GM18858 (cell line): ENCODE measurements around the gene SLC9A9.
A peak's percentile ranks its signal among the peaks of the same experiment; 100 is the strongest.
"Not testable (repeated sequence)": the region's sequence is repeated elsewhere in the genome, so short reads cannot be mapped to it uniquely, and the experiment has no call there.

ENCODE experiments used
- ATAC-seq: cut with Tn5 transposase; IDR thresholded peaks from one replicate; pipeline ENCODE4 v1.9.1; 2021; ENCODE audit not compliant: unreplicated experiment

Gene SLC9A9

GRCh38 chr3:143525408-143525807, 322.9 kb downstream of the SLC9A9 start:
- no peak for ATAC-seq

GRCh38 chr3:143521803-143522202, 326.5 kb downstream of the SLC9A9 start:
- no peak for ATAC-seq

GRCh38 chr3:143517131-143517530, 331.1 kb downstream of the SLC9A9 start:
- not testable (repeated sequence) for ATAC-seq

GRCh38 chr3:143514874-143515273, 333.4 kb downstream of the SLC9A9 start:
- ATAC-seq: no peak

GRCh38 chr3:143514109-143514508, 334.2 kb downstream of the SLC9A9 start:
- no peak for ATAC-seq

- no peak for ATAC-seq
Observed at GRCh38 chr3:143511174-143511879, 336.9 kb downstream of the SLC9A9 start.

GRCh38 chr3:143510601-143511000, 337.7 kb downstream of the SLC9A9 start:
- no peak for ATAC-seq

GRCh38 chr3:143507735-143508580, 340.3 kb downstream of the SLC9A9 start:
- ATAC-seq: no peak

GRCh38 chr3:143506190-143506589, 342.1 kb downstream of the SLC9A9 start:
- ATAC-seq: no peak

GRCh38 chr3:143503325-143503885, 344.9 kb downstream of the SLC9A9 start:
- no peak for ATAC-seq

- no peak for ATAC-seq
Observed at GRCh38 chr3:143502081-143502480, 346.2 kb downstream of the SLC9A9 start.

- no peak for ATAC-seq
Observed at GRCh38 chr3:143497382-143497781, 350.9 kb downstream of the SLC9A9 start.

GRCh38 chr3:143496191-143496590, 352.1 kb downstream of the SLC9A9 start:
- no peak for ATAC-seq

GRCh38 chr3:143495527-143495926, 352.7 kb downstream of the SLC9A9 start:
- ATAC-seq: no peak

- ATAC-seq: no peak
Observed at GRCh38 chr3:143486611-143487010, 361.7 kb downstream of the SLC9A9 start.

- ATAC-seq: no peak
Observed at GRCh38 chr3:143484846-143485512, 363.3 kb downstream of the SLC9A9 start.

GRCh38 chr3:143483214-143483613, 365.1 kb downstream of the SLC9A9 start:
- ATAC-seq: peak; percentile 42

GRCh38 chr3:143482106-143483088, 365.9 kb downstream of the SLC9A9 start:
- no peak for ATAC-seq

GRCh38 chr3:143480344-143480743, 367.9 kb downstream of the SLC9A9 start:
- ATAC-seq: no peak

- no peak for ATAC-seq
Observed at GRCh38 chr3:143479727-143480126, 368.5 kb downstream of the SLC9A9 start.
